Measurements from ENCODE around the gene RASA2. TPM values are rescaled to one million over a fixed set of nuclear protein-coding genes. Genes with fewer than 3 reads are reported as not detected.

RASA2 gene
- total RNA-seq, 6 experiments from 2014 or later, result 12.6 to 17.7 (median 14.5) TPM

DNA sequence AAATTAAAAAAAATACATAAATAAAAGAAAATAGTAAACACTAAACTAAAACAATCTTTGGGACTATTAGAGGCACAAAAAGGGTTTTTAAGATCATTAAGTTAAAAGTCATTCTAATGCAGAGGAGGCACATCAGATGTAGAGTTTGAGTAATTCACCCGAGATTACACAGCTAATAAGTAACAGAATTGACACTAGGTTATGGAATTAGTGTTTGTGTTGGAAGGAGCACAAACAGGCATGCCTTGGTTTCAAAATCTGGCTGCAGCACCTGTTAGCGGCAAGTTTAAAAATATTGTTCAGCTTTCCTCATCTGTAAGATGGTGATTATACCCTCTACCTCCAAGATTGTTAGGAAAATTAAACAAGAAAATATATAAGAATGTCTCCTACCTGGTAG is 39.0 kb downstream of the RASA2 start:
- Mint-ChIP-seq H3K4me3 (no peak overlapping the region), H3K9me3 (no peaks in the 10 kb centered on the region), H3K4me1 (ENCODE audit: low read depth) (peaks cover 82% of the 10 kb centered on the region), H3K36me3 (ENCODE audit: low read depth) (peaks cover 12% of the 10 kb centered on the region), H3K27ac (no peak overlapping the region), H3K27me3 (ENCODE audit: insufficient read depth) (peaks cover 2% of the 10 kb centered on the region; the same call in 1 of the 2 replicates)
- no peak for DNase-seq
- TF ChIP-seq, protein P1, sequence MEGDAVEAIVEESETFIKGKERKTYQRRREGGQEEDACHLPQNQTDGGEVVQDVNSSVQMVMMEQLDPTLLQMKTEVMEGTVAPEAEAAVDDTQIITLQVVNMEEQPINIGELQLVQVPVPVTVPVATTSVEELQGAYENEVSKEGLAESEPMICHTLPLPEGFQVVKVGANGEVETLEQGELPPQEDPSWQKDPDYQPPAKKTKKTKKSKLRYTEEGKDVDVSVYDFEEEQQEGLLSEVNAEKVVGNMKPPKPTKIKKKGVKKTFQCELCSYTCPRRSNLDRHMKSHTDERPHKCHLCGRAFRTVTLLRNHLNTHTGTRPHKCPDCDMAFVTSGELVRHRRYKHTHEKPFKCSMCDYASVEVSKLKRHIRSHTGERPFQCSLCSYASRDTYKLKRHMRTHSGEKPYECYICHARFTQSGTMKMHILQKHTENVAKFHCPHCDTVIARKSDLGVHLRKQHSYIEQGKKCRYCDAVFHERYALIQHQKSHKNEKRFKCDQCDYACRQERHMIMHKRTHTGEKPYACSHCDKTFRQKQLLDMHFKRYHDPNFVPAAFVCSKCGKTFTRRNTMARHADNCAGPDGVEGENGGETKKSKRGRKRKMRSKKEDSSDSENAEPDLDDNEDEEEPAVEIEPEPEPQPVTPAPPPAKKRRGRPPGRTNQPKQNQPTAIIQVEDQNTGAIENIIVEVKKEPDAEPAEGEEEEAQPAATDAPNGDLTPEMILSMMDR (IDR thresholded peaks at IDR 0.05), result no peak

DNA sequence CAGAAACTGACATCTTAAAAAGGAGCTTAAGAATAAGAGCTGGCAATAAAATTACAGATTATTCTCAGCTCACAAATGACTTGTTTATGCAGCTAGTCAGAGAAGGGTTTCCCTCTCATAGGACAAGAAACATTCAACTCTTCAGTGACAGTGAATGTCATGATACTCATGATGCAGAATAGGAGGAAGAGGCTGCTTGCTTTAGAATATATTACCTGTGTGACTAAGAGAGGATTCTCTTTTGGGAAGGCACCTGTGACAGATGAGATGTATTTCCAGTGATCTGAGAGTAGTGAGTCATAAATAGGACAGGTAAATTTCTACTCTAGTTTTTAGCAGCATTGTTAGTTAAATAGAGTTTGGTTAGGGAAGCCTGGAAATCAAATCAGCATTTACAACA is 39.9 kb downstream of the RASA2 start:
- no peak for DNase-seq
- Mint-ChIP-seq H3K9me3 (no peaks in the 10 kb centered on the region), H3K36me3 (ENCODE audit: low read depth) (peaks cover 12% of the 10 kb centered on the region), H3K27me3 (ENCODE audit: insufficient read depth) (peaks cover 2% of the 10 kb centered on the region; the same call in 1 of the 2 replicates), H3K4me1 (ENCODE audit: low read depth) (peaks cover 78% of the 10 kb centered on the region), H3K27ac (no peak overlapping the region), H3K4me3 (no peak overlapping the region)
- TF ChIP-seq, protein P1 (IDR thresholded peaks at IDR 0.05), result no peak

DNA sequence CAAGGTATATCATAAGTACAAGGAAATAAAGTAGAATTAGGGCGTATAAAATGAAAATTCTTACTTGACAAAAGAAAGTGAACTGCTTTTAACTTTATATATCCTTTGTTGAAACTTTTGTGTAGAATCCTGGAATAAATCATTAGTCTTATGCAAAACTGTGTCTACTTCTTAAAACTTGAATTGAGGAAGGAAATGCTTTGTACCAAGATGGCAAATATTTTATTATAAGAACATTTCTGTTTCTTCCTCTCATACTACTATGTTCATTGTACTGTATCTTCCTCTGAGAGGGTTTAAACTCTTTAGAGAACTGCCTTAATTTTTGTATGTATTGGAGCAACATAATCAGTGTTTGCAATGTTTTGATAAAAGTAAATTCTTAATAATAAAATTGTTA is 42.0 kb downstream of the RASA2 start:
- no peak for DNase-seq
- no peak overlapping the region; the same call in 1 of the 2 replicates for H3K27ac Mint-ChIP-seq
- TF ChIP-seq, protein P1 (IDR thresholded peaks at IDR 0.05), result no peak
- H3K36me3 Mint-ChIP-seq (ENCODE audit: low read depth), result peaks cover 15% of the 10 kb centered on the region
- no peak overlapping the region for H3K4me3 Mint-ChIP-seq
- peaks cover 70% of the 10 kb centered on the region for H3K4me1 Mint-ChIP-seq (ENCODE audit: low read depth)
- peaks cover 2% of the 10 kb centered on the region; the same call in 1 of the 2 replicates for H3K27me3 Mint-ChIP-seq (ENCODE audit: insufficient read depth)
- no peaks in the 10 kb centered on the region for H3K9me3 Mint-ChIP-seq

DNA sequence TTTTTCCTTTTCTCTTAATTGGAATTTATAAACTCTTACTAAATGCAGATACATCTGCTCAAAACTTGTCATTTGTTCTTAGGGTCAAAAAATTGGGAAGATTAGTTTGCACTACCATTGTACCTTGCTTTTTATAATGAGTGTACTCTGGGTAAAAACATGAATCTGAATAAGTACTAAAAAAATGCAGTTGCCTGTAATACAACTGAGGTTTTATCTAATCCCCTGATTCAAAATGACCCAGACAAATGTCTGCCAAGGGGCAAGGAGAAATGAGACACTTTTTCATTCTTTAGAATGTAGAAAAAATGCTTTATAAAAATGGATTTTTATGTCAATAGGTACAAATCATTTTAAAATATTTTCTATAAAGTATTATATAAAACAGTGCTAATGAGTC is 42.4 kb downstream of the RASA2 start:
- Mint-ChIP-seq H3K36me3 (ENCODE audit: low read depth) (peaks cover 18% of the 10 kb centered on the region), H3K9me3 (no peaks in the 10 kb centered on the region), H3K27ac (peak overlapping the region; percentile 75), H3K4me1 (ENCODE audit: low read depth) (peaks cover 66% of the 10 kb centered on the region), H3K27me3 (ENCODE audit: insufficient read depth) (peaks cover 2% of the 10 kb centered on the region; the same call in 1 of the 2 replicates), H3K4me3 (no peak overlapping the region)
- DNase-seq, result no peak
- TF ChIP-seq, protein P1 (IDR thresholded peaks at IDR 0.05), result no peak

DNA sequence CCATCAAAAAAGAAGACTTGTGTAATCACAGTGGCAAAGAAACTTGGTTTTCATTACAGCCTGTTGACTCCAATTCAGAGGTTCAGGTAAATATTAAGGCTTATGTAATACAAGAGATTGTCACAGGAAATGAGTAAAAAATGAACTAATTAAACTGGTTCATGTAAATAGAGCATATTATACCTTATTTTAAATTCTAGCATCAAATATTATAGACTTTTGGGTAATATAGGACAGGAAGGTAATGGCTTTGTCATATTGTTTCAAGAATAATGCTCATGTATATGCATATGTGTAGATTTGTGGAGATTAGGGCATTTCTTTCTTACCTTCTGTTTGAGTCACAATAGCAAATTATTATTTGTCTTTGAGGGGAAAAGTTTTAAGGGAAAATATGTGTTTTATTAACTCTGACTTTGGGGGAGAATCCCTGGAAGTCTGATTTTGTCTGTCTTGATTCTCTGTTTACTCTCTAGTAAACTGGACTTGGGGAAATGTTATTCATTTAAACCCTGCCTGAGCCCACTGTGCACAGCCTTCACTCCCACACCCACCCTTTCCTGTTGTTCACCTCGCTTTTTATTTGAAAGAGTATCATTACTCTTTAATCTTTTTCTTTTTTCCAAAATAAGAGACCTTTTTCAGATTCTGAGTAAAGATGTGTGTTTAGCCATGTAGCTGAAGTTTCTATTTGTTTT is 43.0 kb downstream of the RASA2 start:
- DNase-seq, result no peak
- Mint-ChIP-seq H3K9me3 (no peaks in the 10 kb centered on the region), H3K4me1 (ENCODE audit: low read depth) (peaks cover 59% of the 10 kb centered on the region), H3K4me3 (peak overlapping the region; percentile 71), H3K27me3 (ENCODE audit: insufficient read depth) (peaks cover 2% of the 10 kb centered on the region; the same call in 1 of the 2 replicates), H3K36me3 (ENCODE audit: low read depth) (peaks cover 18% of the 10 kb centered on the region), H3K27ac (peak overlapping the region; percentile 78)
- TF ChIP-seq, protein P1 (IDR thresholded peaks at IDR 0.05), result no peak

Measured in HFFc6 (cell line).